NCI-H345 treated with DMSO at 0.1 percent for 48 hours (cell line): ENCODE results near the gene PIP4K2A.

Experiments
- DNase-seq: peaks from one replicate; lab custom pipeline; 2025; ENCODE audit not compliant: unreplicated experiment; lab: John Stamatoyannopoulos, UW

PIP4K2A gene

DNA sequence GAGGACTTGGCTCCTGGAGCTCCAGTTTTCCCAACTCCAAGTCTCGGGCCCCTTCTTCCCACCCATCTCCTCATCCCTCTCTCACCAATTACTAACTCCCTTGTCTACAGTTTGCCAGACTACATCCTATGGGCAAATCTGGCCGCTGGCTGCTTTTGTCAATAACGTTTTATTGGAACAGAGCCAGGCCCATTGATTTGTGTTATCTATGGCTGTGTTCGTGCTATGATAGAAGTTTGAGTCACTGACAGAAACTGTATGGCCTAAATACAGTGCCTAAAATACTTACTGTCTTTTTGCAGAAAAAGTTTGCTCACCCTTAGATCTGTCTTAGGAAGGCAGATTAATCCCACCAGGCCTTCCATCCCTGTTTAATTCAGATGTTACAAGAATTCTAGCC lies 71.3 kb downstream of the PIP4K2A start:
- peak; percentile 24 for DNase-seq

DNA sequence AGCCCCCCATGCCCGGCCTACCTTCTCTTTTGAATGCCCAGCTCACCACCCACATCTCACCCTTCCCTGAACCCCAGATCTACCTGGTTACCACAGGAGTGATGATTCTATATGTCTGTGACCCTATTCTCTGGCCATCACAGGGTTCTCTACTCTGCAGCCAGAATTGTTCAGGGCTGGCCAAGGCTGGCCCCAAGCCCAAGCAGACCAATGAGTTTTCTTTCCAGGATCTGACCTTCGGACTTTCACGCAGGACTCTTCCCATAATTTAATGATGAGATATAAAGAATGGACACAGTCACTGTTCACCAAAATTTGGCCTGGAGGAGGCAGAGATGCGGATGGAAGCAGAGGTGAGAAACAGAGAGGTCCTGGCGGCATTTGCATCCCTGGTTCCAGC lies 72.6 kb downstream of the PIP4K2A start:
- DNase-seq = no peak

GRCh38 chr10:22640359-22640758 lies 74.0 kb downstream of the PIP4K2A start:
- DNase-seq = peak; percentile 30

- no peak for DNase-seq
Measured at GRCh38 chr10:22638863-22639262, 75.5 kb downstream of the PIP4K2A start.

DNA sequence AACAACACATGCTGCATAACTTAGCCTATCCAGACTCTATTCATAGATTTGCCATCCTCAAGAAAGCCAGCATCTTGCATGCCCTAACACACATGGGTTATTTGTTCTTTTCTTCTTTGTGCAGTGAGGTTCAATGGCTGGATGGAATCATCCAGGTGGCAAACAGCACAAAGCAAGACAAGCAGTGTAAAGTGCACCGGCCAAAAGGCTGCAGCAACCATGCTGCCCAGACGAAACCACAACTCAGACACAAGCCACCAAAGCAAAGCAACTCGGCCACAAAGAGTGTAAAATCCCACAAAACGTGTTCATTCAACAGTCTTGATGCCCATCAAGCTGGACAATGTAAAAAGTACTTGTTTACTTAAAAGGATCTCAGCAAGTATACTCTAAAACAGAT lies 76.9 kb downstream of the PIP4K2A start:
- DNase-seq = no peak

GRCh38 chr10:22635650-22636049 lies 78.7 kb downstream of the PIP4K2A start:
- no peak for DNase-seq

- no peak for DNase-seq
Measured at GRCh38 chr10:22634606-22635459, 79.5 kb downstream of the PIP4K2A start.

DNA sequence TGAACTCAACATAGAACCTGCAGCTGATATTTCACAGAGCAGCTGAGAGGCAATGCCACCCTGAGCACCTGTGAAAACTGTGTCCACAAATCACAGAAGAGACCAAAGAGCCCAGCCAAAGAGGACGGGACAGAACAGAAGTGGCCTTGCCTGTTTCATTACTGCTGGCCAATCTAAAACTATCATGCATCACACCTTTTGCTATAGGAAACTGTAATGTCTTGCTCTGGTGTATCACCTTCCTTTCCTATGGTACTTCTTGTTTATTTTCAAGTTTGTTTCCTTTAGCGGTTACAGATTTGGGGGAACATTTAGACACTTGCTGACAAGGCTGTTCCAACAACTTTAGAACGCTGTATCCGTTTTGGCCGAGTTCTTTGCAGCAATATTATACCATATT lies 80.3 kb downstream of the PIP4K2A start:
- DNase-seq = no peak

- no peak for DNase-seq
Measured at GRCh38 chr10:22633528-22633927, 80.8 kb downstream of the PIP4K2A start.

- no peak for DNase-seq
Measured at GRCh38 chr10:22633106-22633505, 81.3 kb downstream of the PIP4K2A start.

GRCh38 chr10:22631646-22632278 lies 82.6 kb downstream of the PIP4K2A start:
- no peak for DNase-seq

DNA sequence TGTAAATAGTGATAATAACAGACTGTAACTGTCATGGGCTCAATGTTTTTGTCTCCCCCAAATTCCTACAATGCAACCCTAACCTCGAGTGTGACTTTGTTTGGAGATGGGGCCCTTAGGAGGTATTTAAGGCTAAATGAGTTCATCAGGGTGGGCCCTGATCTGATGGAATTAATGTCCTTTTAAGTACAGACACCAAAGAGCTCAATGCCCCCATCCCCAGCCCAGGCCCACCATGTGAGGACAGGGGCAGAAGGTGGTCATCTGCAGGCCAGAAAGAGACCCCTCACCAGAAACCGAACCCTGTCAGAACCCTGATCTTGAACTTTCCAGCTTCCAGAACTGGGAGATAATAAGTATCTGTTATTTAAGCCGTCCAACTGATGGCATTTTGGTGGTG lies 83.2 kb downstream of the PIP4K2A start:
- no peak for DNase-seq

DNA sequence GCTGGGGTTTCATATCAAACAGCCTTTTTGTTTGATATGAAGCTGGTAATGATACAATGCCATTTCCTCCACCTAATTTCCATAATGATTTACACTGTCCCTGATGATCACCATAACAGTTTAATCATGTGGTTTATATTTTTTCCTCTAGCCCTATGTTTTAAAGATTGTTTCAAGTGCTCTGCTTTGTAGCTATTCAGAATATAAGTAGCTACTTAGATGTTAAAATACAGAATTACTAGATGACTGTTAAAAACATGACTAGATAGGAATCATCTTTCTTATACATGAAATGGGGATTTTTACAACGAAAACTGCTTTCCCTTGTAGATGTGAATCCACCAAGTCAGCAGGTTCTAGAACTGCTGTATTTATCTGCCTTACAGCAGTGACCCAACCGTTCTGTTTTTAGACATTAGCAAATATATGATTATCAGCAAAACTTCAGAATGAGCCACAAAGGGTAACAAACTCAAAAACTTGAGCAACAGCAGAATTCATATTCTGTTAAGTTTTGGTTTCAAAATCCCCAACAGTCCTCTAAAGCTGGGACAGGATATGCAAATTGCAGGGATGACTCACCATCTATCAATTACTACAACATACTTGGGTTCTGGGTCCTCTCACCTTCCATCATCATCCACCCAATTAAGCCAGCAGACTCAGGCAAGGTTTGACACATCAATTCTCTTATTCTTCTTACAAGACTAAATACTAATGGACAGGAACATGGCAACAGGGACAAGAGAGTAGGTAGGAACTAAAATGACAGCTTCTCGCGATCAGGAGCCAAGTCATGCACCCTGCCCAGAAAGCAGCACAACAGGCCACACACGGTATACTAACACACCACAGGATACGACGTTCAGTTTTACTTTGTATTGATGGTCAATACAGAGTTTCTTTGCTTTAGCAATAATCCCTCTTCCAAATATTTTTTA lies 83.9 kb downstream of the PIP4K2A start:
- no peak for DNase-seq

DNA sequence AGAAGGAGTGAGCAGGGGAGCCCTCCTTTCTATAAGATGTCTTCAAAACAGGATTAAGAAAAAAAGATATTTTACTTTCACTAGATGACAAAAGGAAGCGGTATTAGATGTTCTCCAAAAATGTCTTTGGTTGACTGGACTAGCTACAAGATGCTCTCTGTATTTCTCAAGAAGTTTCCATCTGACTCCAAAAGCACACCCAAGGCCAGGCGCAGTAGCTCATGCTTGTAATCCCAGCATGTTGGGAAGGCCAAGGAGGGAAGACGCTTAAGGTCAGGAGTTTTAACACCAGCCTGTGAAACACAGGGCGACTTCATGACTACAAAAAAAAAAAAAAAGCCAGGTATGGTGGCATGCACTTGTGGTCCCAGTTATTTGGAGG lies 84.5 kb downstream of the PIP4K2A start:
- DNase-seq = no peak

DNA sequence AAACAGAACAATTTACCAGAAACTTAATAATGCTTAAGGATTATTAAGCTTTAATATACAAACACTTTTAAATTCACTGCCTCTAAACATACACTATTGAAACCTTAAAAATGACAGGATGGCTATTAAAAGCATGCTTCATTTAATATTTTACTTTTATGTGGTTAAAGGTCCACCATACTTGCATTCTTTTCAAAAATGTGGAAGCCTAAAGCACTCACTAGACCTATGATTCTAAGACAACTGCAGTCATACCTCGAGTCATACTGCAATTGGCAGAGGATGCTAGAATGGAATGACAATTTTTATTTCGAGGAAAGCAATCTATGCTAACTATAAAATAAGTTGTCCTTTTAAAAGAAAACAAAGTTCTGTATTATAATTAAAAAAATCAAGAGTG lies 85.3 kb downstream of the PIP4K2A start:
- DNase-seq = no peak

DNA sequence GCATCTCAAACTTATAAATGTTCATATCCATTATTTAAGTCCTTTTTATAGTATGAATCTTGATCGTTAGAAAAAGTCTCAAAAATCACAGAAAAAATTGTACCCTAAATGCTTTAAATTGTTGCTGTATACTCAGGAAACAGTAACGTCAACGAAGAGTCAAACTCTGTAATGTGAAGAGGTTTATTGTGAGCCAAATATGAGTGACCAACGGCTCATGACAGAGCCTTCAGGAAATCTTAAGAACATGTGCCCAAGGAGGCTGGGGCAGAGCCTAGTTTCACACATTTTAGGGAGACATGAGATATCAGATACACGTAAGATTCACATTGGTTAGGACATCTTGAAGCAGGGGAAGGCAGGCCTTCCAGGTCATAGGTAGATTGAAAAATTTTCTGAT lies 86.1 kb downstream of the PIP4K2A start:
- no peak for DNase-seq

DNA sequence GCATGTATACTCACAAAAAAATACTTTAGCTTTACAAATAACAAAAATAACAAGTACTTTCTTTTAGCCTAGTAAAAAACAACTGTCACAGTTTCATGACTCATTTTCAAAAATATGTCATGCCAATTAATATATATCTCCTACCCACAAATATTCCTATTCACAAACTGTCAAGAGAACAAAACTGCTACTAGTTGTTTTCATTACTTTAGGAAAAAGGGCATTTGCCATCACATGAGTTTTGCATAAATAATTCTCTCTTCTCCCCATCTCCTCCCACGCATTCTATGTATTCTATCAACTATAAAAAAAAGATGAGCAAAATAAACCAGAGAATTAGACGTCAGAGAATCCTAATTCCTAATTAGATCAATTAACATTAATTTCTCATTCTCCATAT lies 87.6 kb downstream of the PIP4K2A start:
- DNase-seq = no peak

GRCh38 chr10:22625516-22626290 lies 88.7 kb downstream of the PIP4K2A start:
- DNase-seq = no peak

- no peak for DNase-seq
Measured at GRCh38 chr10:22624287-22624738, 90.1 kb downstream of the PIP4K2A start.

DNA sequence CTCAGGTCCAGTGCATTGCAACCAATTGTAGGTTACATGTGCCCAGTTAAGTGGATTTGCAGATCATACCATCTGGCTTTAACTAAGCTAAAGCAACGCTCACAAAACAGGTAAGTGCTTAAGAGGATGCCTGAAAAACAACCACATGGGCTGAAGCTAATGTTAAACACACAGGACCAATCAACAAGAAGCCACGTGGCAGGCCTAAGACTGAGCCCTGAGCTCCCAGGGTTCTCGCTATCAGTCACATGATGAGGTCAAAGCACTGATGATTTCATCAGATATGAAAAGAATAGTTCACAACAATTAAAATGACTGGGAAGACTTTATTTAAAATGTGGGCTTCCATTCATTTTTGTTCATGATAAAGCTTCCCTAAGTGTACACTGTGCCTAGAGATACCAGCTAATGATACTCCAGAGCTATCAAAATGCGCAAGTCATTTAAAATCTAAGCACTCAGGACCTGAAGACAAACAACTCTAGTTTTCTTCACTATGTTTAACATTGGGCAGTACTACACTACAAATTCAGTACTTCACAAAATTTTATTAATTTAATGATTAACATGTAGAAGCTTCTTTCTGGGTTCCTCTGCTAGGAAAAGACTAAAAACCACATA lies 90.6 kb downstream of the PIP4K2A start:
- no peak for DNase-seq
